K562 (cell line): ENCODE results near the gene DNASE1L3. TPM values are rescaled to one million over a fixed set of nuclear protein-coding genes. Genes with fewer than 3 reads are reported as not detected.

ENCODE experiments used
- ATAC-seq: fragments of 200-7000 bp; cut with Tn5 transposase; 3 replicates; pipeline ENCODE4 v1.9.1; 2020; ENCODE audit warnings: moderate library complexity
- BruUV-seq: library from RNA; stranded (reverse); fragments of 400-500 nt; replicated peaks from 2 replicates; lab custom pipeline; 2021; lab: Mats Ljungman, UMichigan
- CTCF ChIA-PET: fragments of 300-600 bp; formaldehyde crosslinking; extraction: SDS; loops from one replicate; lab custom pipeline; 2021; ENCODE audit warnings: low intra/inter-chr PET ratio; lab: Yijun Ruan, JAX
- POLR2A ChIA-PET: fragments of 300-600, 350-650 bp; sonication (Branson Sonifier 250); formaldehyde crosslinking; extraction: SDS; loops from one replicate; lab custom pipeline; 2021; ENCODE audit warnings: antibody characterized with exemption, inconsistent platforms; lab: Yijun Ruan, JAX
- DNase-seq, 4 experiments: peaks; one replicate each; pipeline versions ENCODE4 v3.0.0 to v3.0.0-alpha.2; 2011 to 2018; ENCODE audit warnings: low spot score in 3 of 4, mixed read lengths in 3 of 4; ENCODE audit errors: extremely low read depth in 1 of 4
- FAIRE-seq: peaks from 2 replicates; lab custom pipeline; 2011; peaks lifted over from hg19 to GRCh38; lab: Jason Lieb, UNC
- H2AFZ ChIP-seq: 2 replicates; pipeline ENCODE4 v1.6.0; 2011; ENCODE audit warnings: low read depth, low read length, control low read depth, inconsistent platforms
- H3K27ac ChIP-seq: fragments of 200-600 bp; 3 replicates; pipeline ENCODE4 v1.8.0; 2011; ENCODE audit warnings: low read depth, mild to moderate bottlenecking, control low read depth, inconsistent platforms, low read length, moderate library complexity, mixed read lengths; ENCODE audit errors: extremely low read depth
- H3K27me3 ChIP-seq, 2 experiments: fragments of 300-600 bp in 1 of 2; 2 replicates in 1 of 2; 3 replicates in 1 of 2; pipeline versions ENCODE4 v1.6.0 to v1.8.0; 2011; ENCODE audit warnings: inconsistent platforms in 2 of 2, low read length in 2 of 2, mild to moderate bottlenecking in 1 of 2, mixed read lengths in 1 of 2, moderate library complexity in 1 of 2; ENCODE audit not compliant: control insufficient read depth in 2 of 2, insufficient read depth in 2 of 2
- H3K36me3 ChIP-seq: fragments of 300-600 bp; 3 replicates; pipeline ENCODE4 v1.8.0; 2011; ENCODE audit warnings: mild to moderate bottlenecking, low read length, inconsistent platforms; ENCODE audit not compliant: control insufficient read depth, insufficient read depth
- H3K4me1 ChIP-seq, 2 experiments: fragments of 200-600 bp in 1 of 2; replicated peaks in 1 of 2; 2 replicates in 1 of 2; 3 replicates in 1 of 2; pipeline versions ENCODE4 v1.5.1 to v1.8.0; 2011; ENCODE audit warnings: inconsistent platforms in 2 of 2, low read length in 2 of 2, mild to moderate bottlenecking in 1 of 2, mixed read lengths in 1 of 2, moderate library complexity in 1 of 2; ENCODE audit not compliant: control insufficient read depth in 2 of 2, insufficient read depth in 2 of 2
- H3K4me2 ChIP-seq: 2 replicates; pipeline ENCODE4 v1.6.1; 2011; ENCODE audit warnings: low read length, control low read depth, inconsistent platforms, mixed read lengths; ENCODE audit not compliant: insufficient read depth
- H3K4me3 ChIP-seq: fragments of 200-600 bp; sonication (generic), shearing (Covaris generic); 2 replicates; pipeline ENCODE4 v1.5.1; 2016; ENCODE audit warnings: control low read depth, inconsistent platforms
- H3K79me2 ChIP-seq: fragments of 200-600 bp; 3 replicates; pipeline ENCODE4 v1.8.0; 2011; ENCODE audit warnings: low read length, inconsistent platforms; ENCODE audit not compliant: control insufficient read depth, insufficient read depth
- H3K9ac ChIP-seq, 2 experiments: 2 replicates each; pipeline versions ENCODE4 v1.6.0 to v1.6.1; 2011; ENCODE audit warnings: low read depth in 2 of 2, low read length in 2 of 2, control low read depth in 1 of 2, inconsistent platforms in 1 of 2, mild to moderate bottlenecking in 1 of 2, mixed read lengths in 1 of 2; ENCODE audit not compliant: insufficient read depth in 1 of 2
- H3K9me1 ChIP-seq: one replicate; pipeline ENCODE4 v1.6.0; 2011; ENCODE audit warnings: inconsistent platforms, mild to moderate bottlenecking, low read length, moderate library complexity; ENCODE audit not compliant: control insufficient read depth, insufficient read depth
- H3K9me3 ChIP-seq: replicated peaks from 2 replicates; pipeline ENCODE4 v1.5.1; 2011; ENCODE audit warnings: low read depth, low read length, inconsistent platforms; ENCODE audit not compliant: control insufficient read depth, insufficient read depth
- H4K20me1 ChIP-seq: replicated peaks from 2 replicates; pipeline ENCODE4 v1.6.1; 2011; ENCODE audit warnings: low read length, inconsistent platforms, mixed read lengths; ENCODE audit not compliant: control insufficient read depth, insufficient read depth
- ADNP ChIP-seq: fragments of 200-800 bp; sonication (Bioruptor generic); IDR thresholded peaks from 2 replicates; pipeline ENCODE4 v1.6.1; 2016; ENCODE audit warnings: missing genetic modification characterization, missing compliant biosample characterization
- BCOR ChIP-seq: fragments of 450-650 bp; IDR thresholded peaks from 2 replicates; pipeline ENCODE4 v1.6.1; 2016
- CC2D1A ChIP-seq: fragments of 450-650 bp; IDR thresholded peaks from 2 replicates; pipeline ENCODE4 v1.6.1; 2017; ENCODE audit warnings: mild to moderate bottlenecking
- DMBX1 ChIP-seq: fragments of 250-450 bp; sonication (Bioruptor Pico); IDR thresholded peaks from 2 replicates; pipeline ENCODE4 v1.8.0; 2022; ENCODE audit warnings: inconsistent platforms, mild to moderate bottlenecking, moderate library complexity, borderline replicate concordance
- ETS2 ChIP-seq: IDR thresholded peaks from 2 replicates; pipeline ENCODE4 v1.6.1; 2016; ENCODE audit warnings: borderline replicate concordance, missing genetic modification characterization, mild to moderate bottlenecking, moderate library complexity, missing compliant biosample characterization; ENCODE audit not compliant: poor library complexity, severe bottlenecking
- FOXJ3 ChIP-seq: sonication (generic); formaldehyde crosslinking; IDR thresholded peaks from 2 replicates; pipeline ENCODE4 v1.4.0; 2020; ENCODE audit warnings: mild to moderate bottlenecking, missing genetic modification reagents
- KDM1A ChIP-seq, 2 experiments: fragments of 450-650 bp; IDR thresholded peaks; 2 replicates each; pipeline ENCODE4 v1.6.1; 2016; ENCODE audit warnings: mild to moderate bottlenecking in 2 of 2
- MEF2A ChIP-seq: IDR thresholded peaks from 2 replicates; pipeline ENCODE4 v1.6.1; 2011; ENCODE audit warnings: low read depth, mild to moderate bottlenecking, low read length, moderate library complexity; ENCODE audit not compliant: control insufficient read depth
- MYBL2 ChIP-seq, 2 experiments: fragments of 450-650 bp in 1 of 2; sonication (generic) in 1 of 2; formaldehyde crosslinking in 1 of 2; IDR thresholded peaks; 2 replicates each; pipeline versions ENCODE4 v1.6.1 to v1.8.1; 2017 to 2022; ENCODE audit warnings: borderline replicate concordance in 1 of 2, inconsistent platforms in 1 of 2, low read depth in 1 of 2, mild to moderate bottlenecking in 1 of 2, missing genetic modification reagents in 1 of 2, moderate library complexity in 1 of 2
- NR4A1 ChIP-seq, 2 experiments: fragments of 250-450 bp in 1 of 2; fragments of 450-650 bp in 1 of 2; sonication (Bioruptor Pico) in 1 of 2; IDR thresholded peaks; 2 replicates each; pipeline versions ENCODE4 v1.4.0 to v1.6.1; 2016 to 2020; ENCODE audit warnings: mild to moderate bottlenecking in 2 of 2, missing compliant biosample characterization in 1 of 2, missing genetic modification characterization in 1 of 2, moderate library complexity in 1 of 2
- RBM25 ChIP-seq: fragments of 200-400 bp; formaldehyde crosslinking; IDR thresholded peaks from 2 replicates; pipeline ENCODE4 v1.6.1; 2018; ENCODE audit warnings: low read length, low read depth, moderate library complexity; ENCODE audit not compliant: severe bottlenecking
- ZBTB1 ChIP-seq: sonication (generic); formaldehyde crosslinking; IDR thresholded peaks from 2 replicates; pipeline ENCODE4 v1.8.1; 2023; ENCODE audit warnings: missing genetic modification reagents, low read depth, mild to moderate bottlenecking, borderline replicate concordance
- ZNF143 ChIP-seq: sonication (generic); formaldehyde crosslinking; IDR thresholded peaks from 2 replicates; pipeline ENCODE4 v1.9.0; 2022; ENCODE audit warnings: mild to moderate bottlenecking, missing genetic modification reagents
- WGBS: fragments of 100-300 bp; shearing (Covaris generic); methylation state at CpG from one replicate; pipeline ENCODE4 v1.1.6; 2016; ENCODE audit warnings: low coverage, mixed read lengths; ENCODE audit not compliant: insufficient coverage; ENCODE audit errors: missing lambda C conversion rate; 5-methylcytosine and 5-hydroxymethylcytosine counted together
- in situ Hi-C: fragments of 300-500 bp; cut with MboI; formaldehyde crosslinking; loops from 4 replicates; pipeline ENCODE4 v1.15.0; 2018; ENCODE audit warnings: inconsistent platforms, mixed read lengths
- intact Hi-C: fragments of 100-400 bp; cut with micrococcal nuclease; formaldehyde crosslinking; loops from 2 replicates; pipeline ENCODE4 v1.14.2; 2022
- polyA plus RNA-seq, 8 experiments: library from polyadenylated mRNA; depleted of rRNA in 4 of 8; stranded (reverse) in 5 of 8; unstranded in 3 of 8; fragments of >200 nt; fragmentation: Nextera tagmentation in 2 of 8; fragmentation: Illumina TruSeq in 1 of 8; extraction: Ambion mirVana in 2 of 8; extraction: Trizol in 1 of 8; gene quantifications; 2 replicates each; pipeline versions ENCODE4 v1.2.1 to v1.2.3, GENCODE V29; 2011 to 2014; ENCODE audit warnings: inconsistent platforms in 1 of 8, missing spikeins in 1 of 8
- total RNA-seq, 7 experiments: library from RNA; depleted of rRNA in 6 of 7; stranded (reverse); fragments of >200 nt in 6 of 7; fragmentation: Illumina TruSeq in 2 of 7; extraction: Trizol in 2 of 7; gene quantifications; 2 replicates each; pipeline versions ENCODE4 v1.2.1 to v1.2.3, GENCODE V29; 2011 to 2021; ENCODE audit warnings: low replicate concordance in 1 of 7

Gene DNASE1L3
- total and polyA plus RNA-seq, 9 of the 15 experiments (the other 6 are each of a cell fraction or from before 2014, with no cell fraction given): 0.06 TPM; not detected in 8

DNA sequence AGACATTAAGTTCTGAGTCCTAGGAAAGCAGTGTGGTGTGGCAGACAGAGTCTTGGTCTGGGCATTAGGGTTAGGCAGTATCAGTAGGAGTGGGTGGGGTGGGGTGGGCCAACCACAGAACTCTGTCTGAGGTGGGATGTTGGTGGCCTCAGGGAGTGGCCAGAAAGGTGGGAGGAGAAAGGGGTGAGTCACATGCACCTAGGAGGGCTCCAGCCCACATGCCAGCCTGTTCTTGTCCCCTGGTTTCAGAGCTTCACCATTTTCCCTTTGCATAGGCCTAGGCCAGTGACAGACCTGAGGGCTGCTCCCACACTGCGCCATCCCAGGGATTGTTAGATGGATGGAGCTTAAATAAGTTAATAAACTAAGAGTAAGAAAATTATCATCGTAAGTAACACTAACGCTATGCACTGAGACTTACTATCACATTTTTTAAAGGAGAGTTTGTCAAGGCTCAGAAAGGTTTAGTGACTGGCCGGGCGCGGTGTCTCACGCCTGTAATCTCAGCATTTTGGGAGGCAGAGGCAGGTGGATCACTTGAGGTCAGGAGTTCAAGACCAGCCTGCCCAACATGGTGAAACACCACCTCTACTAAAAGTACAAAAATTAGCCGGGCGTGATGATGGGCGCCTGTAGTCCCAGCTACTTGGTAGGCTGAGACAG, 33.8 kb downstream of the DNASE1L3 start:
- no peak for ATAC-seq
- H3K4me2 ChIP-seq: no peak overlapping the region
- CTCF ChIA-PET: interaction anchor here (0.6 kb wide), 2 partner anchors 236 to 1077 kb away, joined by 3 to 6 read pairs; no protein-coding TSS in a partner anchor
- H3K27me3 ChIP-seq: no peaks in the 10 kb centered on the region
- no peak overlapping the region for H3K9ac ChIP-seq
- H3K9me3 ChIP-seq: no peaks in the 10 kb centered on the region
- peaks cover 2% of the 10 kb centered on the region for H3K9me1 ChIP-seq
- FAIRE-seq: no peak
- peaks cover 37 to 38% of the 10 kb centered on the region in 2 experiments for H3K4me1 ChIP-seq
- POLR2A ChIA-PET: interaction anchor here (0.6 to 0.7 kb wide), 3 partner anchors 8 to 218 kb away, joined by 3 to 6 read pairs (median 3); no protein-coding TSS in a partner anchor
- in situ Hi-C loops (no loop called here), intact Hi-C loops (loop anchor here (1.0 to 10.0 kb wide), 2 partner anchors 119 to 312 kb away; no protein-coding TSS in a partner anchor)
- H3K79me2 ChIP-seq: no peaks in the 10 kb centered on the region
- H3K27ac ChIP-seq: no peak overlapping the region
- BruUV-seq: no TSS peak
- 90% methylated on average over 10 of the region's 10 CpGs for WGBS
- H3K36me3 ChIP-seq: no peaks in the 10 kb centered on the region
- H2AFZ ChIP-seq: peak overlapping the region; percentile 85; the same call in 1 of the 2 replicates
- peak in 3 of 4 experiments; percentile 39 to 45 (median 45) for DNase-seq
- TF ChIP-seq MEF2A: no peak
- H3K4me3 ChIP-seq: no peak overlapping the region
- no peaks in the 10 kb centered on the region for H4K20me1 ChIP-seq

DNA sequence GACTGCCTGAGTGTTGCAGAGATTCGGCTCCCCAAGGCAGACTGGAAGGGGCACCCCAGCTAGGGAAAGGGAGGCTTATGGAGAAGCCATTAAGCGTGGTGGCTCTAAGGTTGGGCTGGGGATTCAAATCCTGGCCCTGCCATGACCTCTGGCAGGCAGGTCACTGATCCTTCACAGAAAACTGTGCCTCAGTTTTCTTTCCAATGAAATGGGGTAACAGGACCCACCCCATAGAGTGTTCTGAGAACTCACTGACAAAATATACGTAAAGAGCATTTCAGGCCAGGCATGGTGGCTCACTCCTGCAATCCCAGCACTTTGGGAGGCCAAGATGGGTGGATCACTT, 34.6 kb downstream of the DNASE1L3 start:
- intact Hi-C loops: loop anchor here (10.0 kb wide), 1 partner anchor 311 kb away; no protein-coding TSS in a partner anchor
- no peaks in the 10 kb centered on the region for H3K36me3 ChIP-seq
- no peak overlapping the region for H3K4me3 ChIP-seq
- no peak for DNase-seq
- H4K20me1 ChIP-seq: no peaks in the 10 kb centered on the region
- peak overlapping the region in 1 of 2 experiments; percentile 41; a peak in 1 of 4 replicates for H3K9ac ChIP-seq
- no peaks in the 10 kb centered on the region for H3K27me3 ChIP-seq
- H3K79me2 ChIP-seq: no peaks in the 10 kb centered on the region
- 0 out of 2 replicates have a peak overlapping the region, but pooled peaks have one; percentile 88 for H2AFZ ChIP-seq
- no peak overlapping the region for H3K27ac ChIP-seq
- POLR2A ChIA-PET: no interaction called here
- TF ChIP-seq ETS2 (tag) (no peak), ZBTB1 (CRISPR knock-in tag) (no peak), DMBX1 (no peak), ADNP (tag) (peak; percentile 66; the same call in 1 of the 2 replicates), MYBL2 (IDR thresholded peaks at IDR 0.05; ENCODE audit: low read depth) (no peak), MYBL2 (CRISPR knock-in tag; IDR thresholded peaks at IDR 0.05; ENCODE audit: borderline replicate concordance) (no peak), RBM25 (peak; percentile 49), CC2D1A (no peak), NR4A1 (CRISPR knock-in tag; IDR thresholded peaks at IDR 0.05) (no peak), NR4A1 (tag; IDR thresholded peaks at IDR 0.05) (no peak), KDM1A (IDR thresholded peaks at IDR 0.05) (peak; percentile 58 to 77), FOXJ3 (CRISPR knock-in tag) (no peak), ZNF143 (CRISPR knock-in tag) (no peak), BCOR (peak; percentile 73)
- BruUV-seq: no TSS peak
- WGBS: 81% methylated on average over 2 of the region's 3 CpGs
- no peak for FAIRE-seq
- peaks cover 37 to 38% of the 10 kb centered on the region in 2 experiments for H3K4me1 ChIP-seq
- no peaks in the 10 kb centered on the region for H3K9me3 ChIP-seq
- no peak for ATAC-seq
- peaks cover 2% of the 10 kb centered on the region for H3K9me1 ChIP-seq
- CTCF ChIA-PET: no interaction called here
- in situ Hi-C loops: no loop called here
- H3K4me2 ChIP-seq: no peak overlapping the region
